Transverse colon (tissue), 4 donors: ENCODE data around the gene OR5B3.

Experiments used
- EP300 ChIP-seq: sonication (generic); formaldehyde crosslinking; IDR thresholded peaks from one replicate; pipeline ENCODE4 v1.6.1; 2017; ENCODE audit warnings: antibody characterized with exemption, low read depth
- POLR2A ChIP-seq: fragments of 450-650 bp; IDR thresholded peaks from one replicate; pipeline ENCODE4 v1.6.1; 2016; ENCODE audit warnings: antibody characterized with exemption, mild to moderate bottlenecking, moderate library complexity
- POLR2AphosphoS5 ChIP-seq, 3 donors: sonication (generic); formaldehyde crosslinking; IDR thresholded peaks; one replicate each; pipeline ENCODE4 v1.6.1; 2016; ENCODE audit warnings: antibody characterized with exemption in 3 of 3
- TF ChIP-seq, protein P1 (sequence below), 5 experiments: fragments of 200-600 bp in 3 of 5; fragments of 450-650 bp in 2 of 5; sonication (generic) in 3 of 5; IDR thresholded peaks; 1 replicate in 2 of 5; 2 replicates in 3 of 5; pipeline ENCODE4 v1.5.1; 2016 to 2017; ENCODE audit warnings: antibody characterized with exemption in 5 of 5, inconsistent platforms in 3 of 5, mild to moderate bottlenecking in 2 of 5, moderate library complexity in 1 of 5

DNA sequence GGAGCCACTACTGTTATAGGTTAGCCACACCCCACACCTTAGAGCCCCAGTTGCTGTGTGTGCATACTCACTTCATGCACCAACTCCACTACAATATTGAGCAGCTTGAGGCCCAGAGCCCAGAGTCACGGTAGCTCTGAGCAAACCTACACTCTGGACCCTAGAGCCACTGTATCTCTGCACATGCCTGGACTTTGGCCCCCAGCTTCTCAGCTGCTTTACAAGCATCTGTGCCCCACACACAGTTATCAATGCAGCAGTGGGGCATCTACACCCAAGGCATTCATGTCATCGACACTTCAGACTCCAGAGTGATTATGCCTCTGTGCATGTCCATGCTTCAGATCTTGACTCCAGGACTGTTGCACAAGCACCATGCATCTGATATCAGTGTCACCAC, 37.6 kb upstream of the OR5B3 start:
- TF ChIP-seq POLR2AphosphoS5 (IDR thresholded peaks at IDR 0.05) (no peak), POLR2A (no peak), EP300 (no peak)
- TF ChIP-seq, protein P1, sequence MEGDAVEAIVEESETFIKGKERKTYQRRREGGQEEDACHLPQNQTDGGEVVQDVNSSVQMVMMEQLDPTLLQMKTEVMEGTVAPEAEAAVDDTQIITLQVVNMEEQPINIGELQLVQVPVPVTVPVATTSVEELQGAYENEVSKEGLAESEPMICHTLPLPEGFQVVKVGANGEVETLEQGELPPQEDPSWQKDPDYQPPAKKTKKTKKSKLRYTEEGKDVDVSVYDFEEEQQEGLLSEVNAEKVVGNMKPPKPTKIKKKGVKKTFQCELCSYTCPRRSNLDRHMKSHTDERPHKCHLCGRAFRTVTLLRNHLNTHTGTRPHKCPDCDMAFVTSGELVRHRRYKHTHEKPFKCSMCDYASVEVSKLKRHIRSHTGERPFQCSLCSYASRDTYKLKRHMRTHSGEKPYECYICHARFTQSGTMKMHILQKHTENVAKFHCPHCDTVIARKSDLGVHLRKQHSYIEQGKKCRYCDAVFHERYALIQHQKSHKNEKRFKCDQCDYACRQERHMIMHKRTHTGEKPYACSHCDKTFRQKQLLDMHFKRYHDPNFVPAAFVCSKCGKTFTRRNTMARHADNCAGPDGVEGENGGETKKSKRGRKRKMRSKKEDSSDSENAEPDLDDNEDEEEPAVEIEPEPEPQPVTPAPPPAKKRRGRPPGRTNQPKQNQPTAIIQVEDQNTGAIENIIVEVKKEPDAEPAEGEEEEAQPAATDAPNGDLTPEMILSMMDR (IDR thresholded peaks at IDR 0.05), result no peak
